MM.1S (cell line): ENCODE results near the gene TNFRSF6B.
"Not testable (repeated sequence)": the region's sequence is repeated elsewhere in the genome, so short reads cannot be mapped to it uniquely, and the experiment has no call there.

Experiments
- EZH2 ChIP-seq: fragments of 300-600 bp; sonication (generic); optimal IDR thresholded peaks from 2 replicates; pipeline ENCODE3; 2017; ENCODE audit warnings: low read depth, mild to moderate bottlenecking, antibody characterized with exemption, low read length, mixed read lengths
- EZH2phosphoT487 ChIP-seq: fragments of 300-600 bp; sonication (generic); IDR thresholded peaks from 2 replicates; pipeline ENCODE4 v1.6.1; 2018; ENCODE audit warnings: antibody characterized with exemption, low read length
- TF ChIP-seq, protein P1 (sequence below): fragments of 300-600 bp; sonication (generic); IDR thresholded peaks from 2 replicates; pipeline ENCODE4 v1.5.1; 2016; ENCODE audit warnings: antibody characterized with exemption, low read length, mixed read lengths

DNA sequence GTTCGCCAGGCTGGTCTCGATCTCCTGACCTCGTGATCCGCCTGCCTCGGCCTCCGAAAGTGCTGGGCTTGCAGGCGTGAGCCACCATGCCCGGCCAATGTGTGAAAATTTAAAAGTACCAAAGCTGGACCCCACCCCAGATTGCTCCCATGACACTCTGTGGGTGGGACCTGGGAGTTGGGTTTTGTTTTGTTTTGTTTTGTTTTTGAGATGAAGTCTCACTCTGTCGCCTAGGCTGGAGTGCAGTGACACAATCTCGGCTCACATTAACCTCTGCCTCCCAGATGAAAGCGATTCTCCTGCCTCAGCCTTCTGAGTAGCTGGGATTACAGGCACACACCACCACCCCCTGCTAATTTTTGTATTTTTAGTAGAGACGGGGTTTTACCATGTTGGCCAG lies 24.8 kb upstream of the TNFRSF6B start:
- TF ChIP-seq, protein P1, sequence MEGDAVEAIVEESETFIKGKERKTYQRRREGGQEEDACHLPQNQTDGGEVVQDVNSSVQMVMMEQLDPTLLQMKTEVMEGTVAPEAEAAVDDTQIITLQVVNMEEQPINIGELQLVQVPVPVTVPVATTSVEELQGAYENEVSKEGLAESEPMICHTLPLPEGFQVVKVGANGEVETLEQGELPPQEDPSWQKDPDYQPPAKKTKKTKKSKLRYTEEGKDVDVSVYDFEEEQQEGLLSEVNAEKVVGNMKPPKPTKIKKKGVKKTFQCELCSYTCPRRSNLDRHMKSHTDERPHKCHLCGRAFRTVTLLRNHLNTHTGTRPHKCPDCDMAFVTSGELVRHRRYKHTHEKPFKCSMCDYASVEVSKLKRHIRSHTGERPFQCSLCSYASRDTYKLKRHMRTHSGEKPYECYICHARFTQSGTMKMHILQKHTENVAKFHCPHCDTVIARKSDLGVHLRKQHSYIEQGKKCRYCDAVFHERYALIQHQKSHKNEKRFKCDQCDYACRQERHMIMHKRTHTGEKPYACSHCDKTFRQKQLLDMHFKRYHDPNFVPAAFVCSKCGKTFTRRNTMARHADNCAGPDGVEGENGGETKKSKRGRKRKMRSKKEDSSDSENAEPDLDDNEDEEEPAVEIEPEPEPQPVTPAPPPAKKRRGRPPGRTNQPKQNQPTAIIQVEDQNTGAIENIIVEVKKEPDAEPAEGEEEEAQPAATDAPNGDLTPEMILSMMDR, result not testable (repeated sequence)
- TF ChIP-seq EZH2, EZH2phosphoT487: not testable (repeated sequence)
